H1 (cell line): ENCODE results near the gene ECD. TPM values are rescaled to one million over a fixed set of nuclear protein-coding genes. Genes with fewer than 3 reads are reported as not detected.

Experiments
- CTCF ChIA-PET: fragments of 300-600 bp; sonication (Branson Sonifier 250); formaldehyde crosslinking; loops from one replicate; lab custom pipeline; 2021; ENCODE audit not compliant: partially characterized antibody; lab: Charles Lee
- POLR2A ChIA-PET: fragments of 300-600 bp; sonication (Branson Sonifier 250); formaldehyde crosslinking; loops from one replicate; lab custom pipeline; 2021; ENCODE audit warnings: inconsistent platforms; ENCODE audit not compliant: partially characterized antibody; lab: Charles Lee
- DNase-seq, 2 experiments: peaks; one replicate each; pipeline versions ENCODE4 v3.0.0 to v3.0.0-alpha.2; 2010 to 2022; ENCODE audit warnings: low spot score in 2 of 2, low read depth in 1 of 2, mixed read lengths in 1 of 2
- FAIRE-seq: peaks from 2 replicates; lab custom pipeline; 2011; peaks lifted over from hg19 to GRCh38; lab: Jason Lieb, UNC
- H2AFZ ChIP-seq: 2 replicates; pipeline ENCODE4 v1.8.1; 2012; ENCODE audit warnings: low read length, inconsistent platforms
- H2AK5ac ChIP-seq: 2 replicates; pipeline ENCODE4 v1.6.1; 2013; ENCODE audit warnings: low read depth, low read length
- H2BK120ac ChIP-seq: replicated peaks from 2 replicates; pipeline ENCODE3; 2013; ENCODE audit warnings: low read depth, low read length, inconsistent platforms
- H2BK12ac ChIP-seq: 2 replicates; pipeline ENCODE4 v1.6.1; 2013; ENCODE audit warnings: low read depth, low read length
- H2BK15ac ChIP-seq: 2 replicates; pipeline ENCODE4 v1.6.1; 2013; ENCODE audit warnings: low read length
- H2BK20ac ChIP-seq: 2 replicates; pipeline ENCODE4 v1.6.1; 2013; ENCODE audit warnings: low read length
- H2BK5ac ChIP-seq: 2 replicates; pipeline ENCODE4 v1.6.1; 2013; ENCODE audit warnings: low read depth, low read length
- H3K14ac ChIP-seq: 2 replicates; pipeline ENCODE4 v1.6.1; 2013; ENCODE audit warnings: inconsistent platforms; ENCODE audit not compliant: insufficient read length
- H3K18ac ChIP-seq: 2 replicates; pipeline ENCODE4 v1.6.1; 2013; ENCODE audit warnings: low read length; ENCODE audit errors: extremely low read depth
- H3K23ac ChIP-seq: 2 replicates; pipeline ENCODE4 v1.6.1; 2013; ENCODE audit warnings: inconsistent platforms; ENCODE audit not compliant: insufficient read length
- H3K23me2 ChIP-seq: 2 replicates; pipeline ENCODE4 v1.6.1; 2013; ENCODE audit warnings: low read depth, low read length
- H3K27ac ChIP-seq: 2 replicates; pipeline ENCODE4 v1.6.1; 2011; ENCODE audit warnings: low read depth, low read length, inconsistent platforms
- H3K27me3 ChIP-seq, 4 experiments: replicated peaks in 1 of 4; 1 replicate in 1 of 4; 2 replicates in 3 of 4; pipeline versions ENCODE4 v1.6.1 to v1.8.1; 2011 to 2013; ENCODE audit warnings: low read length in 3 of 4, mild to moderate bottlenecking in 3 of 4, inconsistent platforms in 2 of 4, mixed read lengths in 2 of 4, moderate library complexity in 1 of 4; ENCODE audit not compliant: control insufficient read depth in 3 of 4, insufficient read depth in 3 of 4; ENCODE audit errors: extremely low read depth in 1 of 4
- H3K36me3 ChIP-seq, 4 experiments: 2 replicates each; pipeline versions ENCODE4 v1.6.1 to v1.8.1; 2011 to 2013; ENCODE audit warnings: mild to moderate bottlenecking in 4 of 4, low read length in 3 of 4, moderate library complexity in 2 of 4, control low read depth in 1 of 4, inconsistent platforms in 1 of 4; ENCODE audit not compliant: insufficient read depth in 4 of 4, control insufficient read depth in 2 of 4
- H3K4ac ChIP-seq: replicated peaks from 2 replicates; pipeline ENCODE3; 2013; ENCODE audit warnings: low read length, low read depth, mixed read lengths, inconsistent platforms; ENCODE audit not compliant: insufficient read length
- H3K4me1 ChIP-seq, 4 experiments: replicated peaks in 1 of 4; 1 replicate in 1 of 4; 2 replicates in 3 of 4; pipeline versions ENCODE4 v1.6.1 to v1.8.1; 2011 to 2013; ENCODE audit warnings: low read length in 3 of 4, inconsistent platforms in 2 of 4, mixed read lengths in 1 of 4; ENCODE audit not compliant: insufficient read depth in 4 of 4, control insufficient read depth in 3 of 4
- H3K4me2 ChIP-seq, 2 experiments: 2 replicates each; pipeline versions ENCODE4 v1.6.1 to v1.8.1; 2011 to 2013; ENCODE audit warnings: low read depth in 2 of 2, low read length in 2 of 2, control low read depth in 1 of 2, inconsistent platforms in 1 of 2, mild to moderate bottlenecking in 1 of 2; ENCODE audit not compliant: insufficient read depth in 1 of 2
- H3K4me3 ChIP-seq, 4 experiments: fragments of 200-600, 300-600 bp in 1 of 4; sonication (generic), shearing (Covaris generic), sonication (Bioruptor Twin) in 1 of 4; 2 replicates each; pipeline versions ENCODE4 v1.5.1 to v1.8.1; 2011 to 2016; ENCODE audit warnings: low read length in 4 of 4, low read depth in 3 of 4, control low read depth in 2 of 4, inconsistent platforms in 2 of 4, mild to moderate bottlenecking in 2 of 4, mixed read lengths in 1 of 4, moderate library complexity in 1 of 4; ENCODE audit not compliant: insufficient read depth in 2 of 4; ENCODE audit errors: extremely low read depth in 1 of 4
- H3K56ac ChIP-seq: replicated peaks from 2 replicates; pipeline ENCODE3; 2013; ENCODE audit warnings: low read depth, mild to moderate bottlenecking, mixed read lengths, low read length, inconsistent platforms; ENCODE audit not compliant: insufficient read length
- H3K79me1 ChIP-seq: 2 replicates; pipeline ENCODE4 v1.6.1; 2013; ENCODE audit warnings: low read depth, low read length, control low read depth
- H3K79me2 ChIP-seq, 2 experiments: 2 replicates each; pipeline versions ENCODE4 v1.6.1 to v1.8.1; 2012 to 2013; ENCODE audit warnings: low read length in 2 of 2, mild to moderate bottlenecking in 2 of 2, inconsistent platforms in 1 of 2; ENCODE audit not compliant: insufficient read depth in 2 of 2, control insufficient read depth in 1 of 2
- H3K9ac ChIP-seq, 4 experiments: replicated peaks in 1 of 4; 1 replicate in 1 of 4; 2 replicates in 3 of 4; pipeline versions ENCODE4 v1.6.1 to v1.8.1; 2011 to 2013; ENCODE audit warnings: low read depth in 3 of 4, low read length in 3 of 4, control low read depth in 2 of 4, mild to moderate bottlenecking in 2 of 4, moderate library complexity in 2 of 4, inconsistent platforms in 1 of 4; ENCODE audit errors: extremely low read depth in 1 of 4
- H3K9me3 ChIP-seq, 2 experiments: 2 replicates each; pipeline versions ENCODE4 v1.6.1 to v1.8.1; 2012 to 2013; ENCODE audit warnings: mild to moderate bottlenecking in 2 of 2, moderate library complexity in 2 of 2, control low read depth in 1 of 2, inconsistent platforms in 1 of 2, low read depth in 1 of 2, low read length in 1 of 2, mixed read lengths in 1 of 2; ENCODE audit not compliant: insufficient read depth in 2 of 2
- H4K20me1 ChIP-seq, 2 experiments: replicated peaks in 1 of 2; 2 replicates each; pipeline versions ENCODE3 to v1.8.1; 2011 to 2013; ENCODE audit warnings: inconsistent platforms in 2 of 2, low read length in 2 of 2, mild to moderate bottlenecking in 1 of 2; ENCODE audit not compliant: insufficient read depth in 2 of 2, control insufficient read depth in 1 of 2
- H4K5ac ChIP-seq: 2 replicates; pipeline ENCODE4 v1.6.1; 2013; ENCODE audit warnings: low read length, low read depth, mixed read lengths, inconsistent platforms; ENCODE audit not compliant: insufficient read length
- H4K8ac ChIP-seq: 2 replicates; pipeline ENCODE4 v1.8.0; 2013; ENCODE audit warnings: mild to moderate bottlenecking, moderate library complexity, low read length, inconsistent platforms; ENCODE audit not compliant: insufficient read depth; ENCODE audit errors: extremely low read depth
- H4K91ac ChIP-seq: replicated peaks from 2 replicates; pipeline ENCODE3; 2013; ENCODE audit warnings: low read length, mixed read lengths, inconsistent platforms; ENCODE audit not compliant: insufficient read length
- ASH2L ChIP-seq: fragments of 200-600, 300-600 bp; sonication (generic); IDR thresholded peaks from one replicate; pipeline ENCODE4 v1.7.1; 2017; ENCODE audit warnings: low read length
- BCL11A ChIP-seq, 2 experiments: IDR thresholded peaks; one replicate each; pipeline ENCODE4 v1.6.1; 2011; ENCODE audit warnings: low read depth in 2 of 2, low read length in 2 of 2, mild to moderate bottlenecking in 2 of 2
- CBX5 ChIP-seq: fragments of 300-800, 300-1000 bp; sonication (generic); IDR thresholded peaks from 2 replicates; pipeline ENCODE4 v1.7.1; 2016; ENCODE audit warnings: antibody characterized with exemption, low read length, low read depth
- EGR1 ChIP-seq: IDR thresholded peaks from 2 replicates; pipeline ENCODE4 v1.6.1; 2011; ENCODE audit warnings: low read depth, low read length, borderline replicate concordance
- GABPA ChIP-seq: IDR thresholded peaks from 2 replicates; pipeline ENCODE4 v1.6.1; 2011; ENCODE audit warnings: mild to moderate bottlenecking, low read length, moderate library complexity, borderline replicate concordance; ENCODE audit not compliant: insufficient read depth
- KDM5A ChIP-seq: fragments of 200-600 bp; IDR thresholded peaks from 2 replicates; pipeline ENCODE4 v1.7.1; 2012; ENCODE audit warnings: mild to moderate bottlenecking, low read length, inconsistent platforms, mixed read lengths
- POLR2A ChIP-seq, 2 experiments: IDR thresholded peaks; 1 replicate in 1 of 2; 2 replicates in 1 of 2; pipeline ENCODE4 v1.6.1; 2011; ENCODE audit warnings: low read depth in 2 of 2, low read length in 2 of 2, mild to moderate bottlenecking in 2 of 2; ENCODE audit errors: control extremely low read depth in 1 of 2
- RAD21 ChIP-seq, 2 experiments: IDR thresholded peaks in 1 of 2; conservative IDR thresholded peaks in 1 of 2; 2 replicates each; pipeline ENCODE4 v1.6.1; 2011; ENCODE audit warnings: low read depth in 2 of 2, low read length in 2 of 2, improper control_type of control experiment in 1 of 2, inconsistent platforms in 1 of 2, mild to moderate bottlenecking in 1 of 2, moderate library complexity in 1 of 2
- ZNF274 ChIP-seq: IDR thresholded peaks from 2 replicates; pipeline ENCODE4 v1.7.0; 2012; ENCODE audit warnings: low read length, borderline replicate concordance; ENCODE audit errors: extremely low read depth
- WGBS, 2 experiments: shearing (Covaris generic) in 1 of 2; methylation state at CpG; one replicate each; pipeline versions ENCODE4 v1.1.6 to v1.1.7; 2013 to 2015; ENCODE audit warnings: low lambda C conversion rate in 2 of 2, mixed read lengths in 2 of 2, inconsistent platforms in 1 of 2, low coverage in 1 of 2, missing lambda C conversion rate in 1 of 2; ENCODE audit not compliant: insufficient replicate concordance in 2 of 2, insufficient coverage in 1 of 2, insufficient read length in 1 of 2; ENCODE audit errors: extremely low coverage in 1 of 2, missing lambda C conversion rate in 1 of 2; 5-methylcytosine and 5-hydroxymethylcytosine counted together
- polyA plus RNA-seq, 7 experiments: library from polyadenylated mRNA; depleted of rRNA in 3 of 7; stranded (reverse) in 5 of 7; unstranded in 2 of 7; fragments of >200 nt in 5 of 7; fragments of 200-250 nt in 2 of 7; gene quantifications; 1 replicate in 5 of 7; 2 replicates in 1 of 7; 4 replicates in 1 of 7; pipeline versions ENCODE4 v1.2.1 to v1.2.3, GENCODE V29; 2011 to 2013; ENCODE audit warnings: missing spikeins in 2 of 7, mixed read lengths in 2 of 7
- total RNA-seq: library from RNA; stranded (reverse); fragmentation: NEBNext Ultra II Directional; extraction: Animal tissue kit (Norgen Biotek cat#: 25700); gene quantifications from 2 replicates; pipeline ENCODE4 v1.2.1, GENCODE V29; 2021

Gene ECD
- total and polyA plus RNA-seq, 2 of the 8 experiments (the other 6 are each of a cell fraction or from before 2014, with no cell fraction given) = 27.1 to 38.0 TPM

- H2BK120ac ChIP-seq = no peak overlapping the region
- H3K79me2 ChIP-seq = no peaks in the 10 kb centered on the region
- H4K5ac ChIP-seq = no peak overlapping the region
- H2BK12ac ChIP-seq = no peak overlapping the region
- DNase-seq (no peak), FAIRE-seq (no peak)
- ChIA-PET POLR2A (no interaction called here), CTCF (no interaction called here)
- TF ChIP-seq KDM5A (no peak), ZNF274 (no peak), GABPA (no peak), POLR2A (IDR thresholded peaks at IDR 0.05; ENCODE audit: control extremely low read depth in 1 of 2, low read depth in 2 of 2, low read length in 2 of 2) (no peak), EGR1 (no peak), RAD21 (IDR thresholded peaks at IDR 0.05 in 1 of 2, conservative IDR thresholded peaks at IDR 0.05 in 1 of 2; ENCODE audit: low read depth in 2 of 2, low read length in 2 of 2) (no peak), BCL11A (IDR thresholded peaks at IDR 0.05; ENCODE audit: low read depth in 2 of 2, low read length in 2 of 2) (no peak), ASH2L (no peak), CBX5 (no peak)
- no peak overlapping the region for H2BK20ac ChIP-seq
- H3K79me1 ChIP-seq = no peaks in the 10 kb centered on the region
- no peak overlapping the region for H2AFZ ChIP-seq
- no peaks in the 10 kb centered on the region for H3K27me3 ChIP-seq
- H4K20me1 ChIP-seq = no peaks in the 10 kb centered on the region
- no peak overlapping the region for H3K18ac ChIP-seq
- H3K36me3 ChIP-seq = peaks cover 6 to 54% (median 38%) of the 10 kb centered on the region in 4 experiments
- no peak overlapping the region for H4K91ac ChIP-seq
- no peaks in the 10 kb centered on the region for H3K9me3 ChIP-seq
- no peak overlapping the region for H3K14ac ChIP-seq
- H3K4me2 ChIP-seq = no peak overlapping the region
- no peak overlapping the region for H4K8ac ChIP-seq
- H2BK15ac ChIP-seq = no peak overlapping the region
- no peaks in the 10 kb centered on the region for H3K23me2 ChIP-seq
- H3K23ac ChIP-seq = no peak overlapping the region
- no peak overlapping the region for H3K9ac ChIP-seq
- no peak overlapping the region for H3K4me3 ChIP-seq
- no peak overlapping the region for H3K56ac ChIP-seq
- no peak overlapping the region for H3K27ac ChIP-seq
- H2BK5ac ChIP-seq = no peak overlapping the region
- H2AK5ac ChIP-seq = no peak overlapping the region
- no peaks in the 10 kb centered on the region for H3K4me1 ChIP-seq
- WGBS, 2 experiments = 81% methylated on average over 3 of the region's 3 CpGs; no CpG with 5 or more reads in 1 of the 2 experiments
- H3K4ac ChIP-seq = no peak overlapping the region
Measured at GRCh38 chr10:73141603-73142002, 26.2 kb downstream of the ECD start.
